GM23248 (cell line): ENCODE results near the gene SIAE.

Source experiments
- EZH2 ChIP-seq: fragments of 200-600 bp; sonication (generic); IDR thresholded peaks from 2 replicates; pipeline ENCODE4 v1.6.1; 2018; ENCODE audit warnings: antibody characterized with exemption, mild to moderate bottlenecking; ENCODE audit not compliant: insufficient read depth, poor library complexity, severe bottlenecking
- EZH2phosphoT487 ChIP-seq: fragments of 200-600 bp; sonication (generic); IDR thresholded peaks from 2 replicates; pipeline ENCODE4 v1.6.1; 2018; ENCODE audit warnings: antibody characterized with exemption, moderate library complexity, mild to moderate bottlenecking, low read depth; ENCODE audit not compliant: insufficient read depth

GRCh38 chr11:124608147-124608546 lies 65.4 kb downstream of the SIAE start:
- TF ChIP-seq EZH2 (no peak), EZH2phosphoT487 (no peak)
